ENCODE data around the gene ZMIZ1. TPM values are rescaled to one million over a fixed set of nuclear protein-coding genes. Genes with fewer than 3 reads are reported as not detected.

ZMIZ1 gene
- total and polyA plus RNA-seq, 4 donors = 3.9 to 19.1 (median 9.8) TPM

- no peak for TF ChIP-seq MAX (IDR thresholded peaks at IDR 0.05)
- no peak for TF ChIP-seq CTCF (IDR thresholded peaks at IDR 0.05; ENCODE audit: low read depth, low read length, missing input control)
- TF ChIP-seq REST (IDR thresholded peaks at IDR 0.05) = no peak
- TF ChIP-seq JUND (IDR thresholded peaks at IDR 0.05) = no peak
- Histone ChIP-seq H3K9me3 (ENCODE audit: control insufficient read depth in 4 of 4, low read length in 3 of 4) (no peaks in the 10 kb centered on the region), H3K4me3 (ENCODE audit: low read depth in 1 of 3, low read length in 3 of 3) (no peak overlapping the region), H3K27ac (ENCODE audit: low read depth in 1 of 2, low read length in 2 of 2) (no peak overlapping the region), H3K4me1 (ENCODE audit: control insufficient read depth in 4 of 4, insufficient read depth in 4 of 4, low read length in 3 of 4) (no peaks in the 10 kb centered on the region), H3K27me3 (ENCODE audit: control insufficient read depth in 4 of 4, insufficient read depth in 4 of 4, low read length in 3 of 4) (no peaks in the 10 kb centered on the region), H3K9ac (ENCODE audit: low read depth in 1 of 2, low read length in 2 of 2) (no peak overlapping the region), H3K36me3 (ENCODE audit: control insufficient read depth in 4 of 4, insufficient read depth in 3 of 4, low read depth in 1 of 4, low read length in 3 of 4) (peaks cover 0 to 4% (median 0%) of the 10 kb centered on the region in 4 donors)
- WGBS = 91% methylated on average over 11 of the region's 11 CpGs
- no peak for DNase-seq (ENCODE audit: low spot score)
Observed at GRCh38 chr10:79319115-79319771, 250.5 kb downstream of the ZMIZ1 start.

GRCh38 chr10:79320316-79320715 is 251.6 kb downstream of the ZMIZ1 start:
- Histone ChIP-seq H3K9me3 (ENCODE audit: control insufficient read depth in 4 of 4, low read length in 3 of 4) (no peaks in the 10 kb centered on the region), H3K36me3 (ENCODE audit: control insufficient read depth in 4 of 4, insufficient read depth in 3 of 4, low read depth in 1 of 4, low read length in 3 of 4) (peaks cover 0 to 4% (median 0%) of the 10 kb centered on the region in 4 donors), H3K9ac (ENCODE audit: low read depth in 1 of 2, low read length in 2 of 2) (no peak overlapping the region), H3K4me1 (ENCODE audit: control insufficient read depth in 4 of 4, insufficient read depth in 4 of 4, low read length in 3 of 4) (no peaks in the 10 kb centered on the region), H3K27me3 (ENCODE audit: control insufficient read depth in 4 of 4, insufficient read depth in 4 of 4, low read length in 3 of 4) (no peaks in the 10 kb centered on the region), H3K4me3 (ENCODE audit: low read depth in 1 of 3, low read length in 3 of 3) (no peak overlapping the region), H3K27ac (ENCODE audit: low read depth in 1 of 2, low read length in 2 of 2) (no peak overlapping the region)
- 94% methylated on average over 2 of the region's 2 CpGs for WGBS
- DNase-seq (ENCODE audit: low spot score) = no peak
- no peak for TF ChIP-seq ATF3 (IDR thresholded peaks at IDR 0.05)
- TF ChIP-seq SP1 (IDR thresholded peaks at IDR 0.05) = no peak
- no peak for TF ChIP-seq REST (IDR thresholded peaks at IDR 0.05)
- TF ChIP-seq HNF4A (conservative IDR thresholded peaks at IDR 0.05) = no peak
- TF ChIP-seq YY1 (IDR thresholded peaks at IDR 0.05) = no peak
- TF ChIP-seq NR2F2 (IDR thresholded peaks at IDR 0.05) = no peak
- no peak for TF ChIP-seq FOXA1 (IDR thresholded peaks at IDR 0.05)
- no peak for TF ChIP-seq RAD21 (IDR thresholded peaks at IDR 0.05)
- no peak for TF ChIP-seq FOXA2 (IDR thresholded peaks at IDR 0.05)
- TF ChIP-seq RXRA (IDR thresholded peaks at IDR 0.05) = no peak
- no peak for TF ChIP-seq MAX (IDR thresholded peaks at IDR 0.05)
- no peak for TF ChIP-seq JUND (IDR thresholded peaks at IDR 0.05)
- no peak for TF ChIP-seq ZBTB33 (IDR thresholded peaks at IDR 0.05)
- TF ChIP-seq EGR1 (IDR thresholded peaks at IDR 0.05; ENCODE audit: low read depth in 2 of 2) = no peak
- TF ChIP-seq GABPA (IDR thresholded peaks at IDR 0.05 in 1 of 2, conservative IDR thresholded peaks at IDR 0.05 in 1 of 2) = no peak
- no peak for TF ChIP-seq CTCF (IDR thresholded peaks at IDR 0.05; ENCODE audit: low read depth, low read length, missing input control)
- no peak for TF ChIP-seq TAF1 (conservative IDR thresholded peaks at IDR 0.05)
